Loucy (cell line): ENCODE results near the gene GOLIM4.

Experiments
- H2AFZ ChIP-seq: fragments of 200-600 bp; sonication (generic); 2 replicates; pipeline ENCODE4 v1.6.0; 2016; ENCODE audit warnings: antibody characterized with exemption, mild to moderate bottlenecking, low read length, moderate library complexity
- H3F3A ChIP-seq: fragments of 200-600 bp; 2 replicates; pipeline ENCODE4 v1.6.0; 2016; ENCODE audit warnings: antibody characterized with exemption, low read depth, mild to moderate bottlenecking
- H3K27me3 ChIP-seq: fragments of 200-600 bp; sonication (generic); 2 replicates; pipeline ENCODE4 v1.6.1; 2014; ENCODE audit warnings: low read length, mild to moderate bottlenecking; ENCODE audit not compliant: insufficient read depth, poor library complexity, severe bottlenecking
- H3K36me3 ChIP-seq: fragments of 200-600 bp; sonication (generic); 2 replicates; pipeline ENCODE4 v1.6.1; 2016; ENCODE audit warnings: low read length; ENCODE audit not compliant: insufficient read depth
- H3K4me1 ChIP-seq: fragments of 200-600 bp; sonication (generic); 2 replicates; pipeline ENCODE4 v1.5.1; 2014; ENCODE audit warnings: low read length, mild to moderate bottlenecking; ENCODE audit not compliant: insufficient read depth, poor library complexity, severe bottlenecking
- H3K4me2 ChIP-seq: fragments of 200-600 bp; sonication (generic); 2 replicates; pipeline ENCODE4 v1.6.0; 2014; ENCODE audit warnings: antibody characterized with exemption, low read length, low read depth, mild to moderate bottlenecking; ENCODE audit not compliant: poor library complexity, severe bottlenecking
- H3K4me3 ChIP-seq: fragments of 200-600 bp; sonication (generic); 2 replicates; pipeline ENCODE4 v1.5.1; 2014; ENCODE audit warnings: low read length, mild to moderate bottlenecking, mixed read lengths; ENCODE audit not compliant: poor library complexity, severe bottlenecking
- H3K79me2 ChIP-seq: fragments of 200-600 bp; sonication (generic); 2 replicates; pipeline ENCODE4 v1.6.1; 2014; ENCODE audit warnings: low read length; ENCODE audit not compliant: insufficient read depth
- H3K9ac ChIP-seq: fragments of 200-600 bp; sonication (generic); 2 replicates; pipeline ENCODE4 v1.6.0; 2014; ENCODE audit warnings: mild to moderate bottlenecking, low read depth, low read length, moderate library complexity; ENCODE audit not compliant: poor library complexity, severe bottlenecking
- H3K9me2 ChIP-seq: fragments of 200-600 bp; sonication (generic); replicated peaks from 2 replicates; pipeline ENCODE4 v1.6.1; 2016; ENCODE audit warnings: low read depth, low read length, mixed read lengths
- H3K9me3 ChIP-seq: fragments of 200-600 bp; sonication (generic); 2 replicates; pipeline ENCODE4 v1.6.1; 2014; ENCODE audit warnings: mild to moderate bottlenecking, antibody characterized with exemption, low read length, low read depth; ENCODE audit not compliant: insufficient read depth
- H4K20me1 ChIP-seq: fragments of 200-600 bp; sonication (generic); 2 replicates; pipeline ENCODE4 v1.6.0; 2014; ENCODE audit warnings: antibody characterized with exemption, low read length, mild to moderate bottlenecking; ENCODE audit not compliant: insufficient read depth, poor library complexity, severe bottlenecking
- CTCF ChIP-seq: fragments of 200-600 bp; sonication (generic); conservative IDR thresholded peaks from 2 replicates; pipeline ENCODE4 v1.5.1; 2014; ENCODE audit warnings: mild to moderate bottlenecking, antibody characterized with exemption, low read length
- EZH2phosphoT487 ChIP-seq: fragments of 200-600 bp; IDR thresholded peaks from 2 replicates; pipeline ENCODE4 v1.6.1; 2018; ENCODE audit warnings: antibody characterized with exemption, mild to moderate bottlenecking, moderate library complexity, borderline replicate concordance

GOLIM4 gene

GRCh38 chr3:168127466-168127865 lies 31.7 kb upstream of the GOLIM4 start:
- H3K9me3 ChIP-seq, result peaks cover 3% of the 10 kb centered on the region; the same call in 1 of the 2 replicates
- H3K36me3 ChIP-seq, result no peaks in the 10 kb centered on the region
- H2AFZ ChIP-seq, result no peak overlapping the region
- H3K79me2 ChIP-seq, result no peaks in the 10 kb centered on the region
- H3K4me2 ChIP-seq, result no peak overlapping the region
- H3K9ac ChIP-seq, result no peak overlapping the region
- H3K27me3 ChIP-seq, result no peaks in the 10 kb centered on the region
- no peak for TF ChIP-seq EZH2phosphoT487
- TF ChIP-seq CTCF, result no peak
- no peaks in the 10 kb centered on the region for H4K20me1 ChIP-seq
- no peaks in the 10 kb centered on the region for H3F3A ChIP-seq
- H3K4me3 ChIP-seq, result no peak overlapping the region
- no peaks in the 10 kb centered on the region for H3K4me1 ChIP-seq
- H3K9me2 ChIP-seq, result no peaks in the 10 kb centered on the region

DNA sequence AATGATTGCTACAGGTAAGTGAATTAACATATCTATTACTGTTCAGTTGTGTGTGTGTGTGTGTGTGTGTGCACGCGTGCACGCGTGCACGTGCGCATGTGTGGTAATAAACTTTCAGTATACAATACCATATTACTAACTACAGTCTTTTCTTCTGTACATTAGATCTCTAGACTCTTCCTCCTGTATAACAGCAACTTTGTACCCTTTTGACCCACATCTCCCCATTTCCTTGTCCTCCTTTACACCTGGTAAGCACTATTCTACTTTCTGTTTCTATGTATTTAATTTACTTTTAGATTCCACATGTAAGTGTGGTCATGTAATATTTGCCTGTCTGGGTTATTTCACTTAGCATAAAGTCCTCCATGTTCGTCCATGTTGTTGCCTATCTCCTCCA lies 29.1 kb upstream of the GOLIM4 start:
- Histone ChIP-seq H2AFZ (no peak overlapping the region), H3K4me2 (no peak overlapping the region), H3K36me3 (no peaks in the 10 kb centered on the region), H4K20me1 (no peaks in the 10 kb centered on the region), H3K9me3 (peaks cover 3% of the 10 kb centered on the region; the same call in 1 of the 2 replicates), H3K9ac (no peak overlapping the region), H3K27me3 (no peaks in the 10 kb centered on the region), H3K9me2 (no peaks in the 10 kb centered on the region), H3K4me3 (no peak overlapping the region), H3K79me2 (no peaks in the 10 kb centered on the region), H3K4me1 (no peaks in the 10 kb centered on the region), H3F3A (no peaks in the 10 kb centered on the region)
- TF ChIP-seq CTCF (no peak), EZH2phosphoT487 (no peak)

- Histone ChIP-seq H3K79me2 (no peaks in the 10 kb centered on the region), H2AFZ (no peak overlapping the region), H3K9ac (no peak overlapping the region), H3K9me2 (no peaks in the 10 kb centered on the region), H3K9me3 (peaks cover 3% of the 10 kb centered on the region; the same call in 1 of the 2 replicates), H3F3A (no peaks in the 10 kb centered on the region), H3K4me2 (no peak overlapping the region), H3K36me3 (no peaks in the 10 kb centered on the region), H3K4me3 (no peak overlapping the region), H3K4me1 (no peaks in the 10 kb centered on the region), H3K27me3 (no peaks in the 10 kb centered on the region), H4K20me1 (no peaks in the 10 kb centered on the region)
- TF ChIP-seq CTCF, result no peak
- TF ChIP-seq EZH2phosphoT487, result no peak
Observed at GRCh38 chr3:168124291-168124690, 28.6 kb upstream of the GOLIM4 start.
